HG02759 (cell line): ENCODE data around the gene TEX28.
"Not testable (repeated sequence)": the region's sequence is repeated elsewhere in the genome, so short reads cannot be mapped to it uniquely, and the experiment has no call there.

Experiments used
- ATAC-seq: cut with Tn5 transposase; IDR thresholded peaks from one replicate; pipeline ENCODE4 v1.9.1; 2021; ENCODE audit warnings: mild to moderate bottlenecking, moderate library complexity; ENCODE audit not compliant: unreplicated experiment

TEX28 gene

GRCh38 chrX:154248076-154248475 lies 46.8 kb downstream of the TEX28 start:
- not testable (repeated sequence) for ATAC-seq

GRCh38 chrX:154247377-154248045 lies 47.4 kb downstream of the TEX28 start:
- not testable (repeated sequence) for ATAC-seq

- not testable (repeated sequence) for ATAC-seq
Observed at GRCh38 chrX:154239982-154240503, 54.9 kb downstream of the TEX28 start.

GRCh38 chrX:154238939-154239559 lies 55.9 kb downstream of the TEX28 start:
- ATAC-seq, result not testable (repeated sequence)

- not testable (repeated sequence) for ATAC-seq
Observed at GRCh38 chrX:154233620-154234019, 61.3 kb downstream of the TEX28 start.

- ATAC-seq, result not testable (repeated sequence)
Observed at GRCh38 chrX:154231443-154231842, 63.5 kb downstream of the TEX28 start.

- ATAC-seq, result not testable (repeated sequence)
Observed at GRCh38 chrX:154226706-154227105, 68.2 kb downstream of the TEX28 start.

GRCh38 chrX:154225292-154225691 lies 69.6 kb downstream of the TEX28 start:
- not testable (repeated sequence) for ATAC-seq
